Measurements from ENCODE around the gene C5AR2.
A peak's percentile ranks its signal among the peaks of the same experiment; 100 is the strongest.

C5AR2 gene

DNA sequence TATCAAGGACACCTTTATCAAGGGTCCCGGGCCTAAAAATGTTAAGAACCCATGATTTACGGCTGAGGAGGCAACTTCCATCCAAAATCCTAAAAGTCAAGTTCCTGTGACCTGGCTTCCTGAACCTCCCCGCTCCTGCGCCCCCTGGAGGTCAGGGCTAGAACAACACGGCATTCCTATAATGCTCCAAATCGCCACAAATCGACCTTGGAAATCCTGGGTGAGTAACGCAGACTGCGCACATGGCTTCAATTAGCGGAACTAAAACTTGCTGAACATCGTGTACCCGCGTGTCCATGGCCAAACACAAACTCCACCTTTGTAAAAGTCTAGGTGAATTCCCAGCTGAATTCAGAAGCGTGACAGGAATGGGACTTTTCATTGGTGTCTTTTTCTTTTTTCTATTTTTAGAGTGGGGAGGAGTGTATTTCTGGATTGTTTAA, 26.6 kb upstream of the C5AR2 start:
- no peak overlapping the region for H3K4me3 ChIP-seq (ENCODE audit: low read depth, low read length)
- in situ Hi-C loops (cut with HindIII; ENCODE audit: low sequenced_read_pairs): no loop called here

DNA sequence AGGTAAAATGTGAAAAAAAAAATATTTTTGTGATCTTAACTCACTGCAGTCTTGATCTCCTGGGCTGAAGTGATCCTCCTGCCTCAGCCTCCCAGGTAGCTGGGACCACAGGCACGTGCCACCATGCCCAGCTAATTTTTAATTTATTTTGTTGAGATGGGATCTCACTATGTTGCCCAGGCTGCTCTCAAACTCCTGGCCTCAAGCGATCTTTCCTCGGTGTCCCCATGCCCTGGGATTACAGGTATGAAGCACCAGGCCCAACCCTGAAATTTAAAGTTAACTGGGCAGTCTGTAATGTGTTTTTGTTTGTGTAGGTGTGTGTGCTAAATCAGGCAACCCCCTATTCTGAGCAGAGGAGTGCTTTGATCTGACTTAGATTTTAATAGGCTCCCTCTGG, 25.7 kb upstream of the C5AR2 start:
- no peak for DNase-seq (ENCODE audit: low read depth, low spot score)
- no peak overlapping the region for H3K4me3 ChIP-seq (ENCODE audit: low read depth, low read length)
- in situ Hi-C loops (cut with HindIII; ENCODE audit: low sequenced_read_pairs): no loop called here
- TF ChIP-seq, protein P1, sequence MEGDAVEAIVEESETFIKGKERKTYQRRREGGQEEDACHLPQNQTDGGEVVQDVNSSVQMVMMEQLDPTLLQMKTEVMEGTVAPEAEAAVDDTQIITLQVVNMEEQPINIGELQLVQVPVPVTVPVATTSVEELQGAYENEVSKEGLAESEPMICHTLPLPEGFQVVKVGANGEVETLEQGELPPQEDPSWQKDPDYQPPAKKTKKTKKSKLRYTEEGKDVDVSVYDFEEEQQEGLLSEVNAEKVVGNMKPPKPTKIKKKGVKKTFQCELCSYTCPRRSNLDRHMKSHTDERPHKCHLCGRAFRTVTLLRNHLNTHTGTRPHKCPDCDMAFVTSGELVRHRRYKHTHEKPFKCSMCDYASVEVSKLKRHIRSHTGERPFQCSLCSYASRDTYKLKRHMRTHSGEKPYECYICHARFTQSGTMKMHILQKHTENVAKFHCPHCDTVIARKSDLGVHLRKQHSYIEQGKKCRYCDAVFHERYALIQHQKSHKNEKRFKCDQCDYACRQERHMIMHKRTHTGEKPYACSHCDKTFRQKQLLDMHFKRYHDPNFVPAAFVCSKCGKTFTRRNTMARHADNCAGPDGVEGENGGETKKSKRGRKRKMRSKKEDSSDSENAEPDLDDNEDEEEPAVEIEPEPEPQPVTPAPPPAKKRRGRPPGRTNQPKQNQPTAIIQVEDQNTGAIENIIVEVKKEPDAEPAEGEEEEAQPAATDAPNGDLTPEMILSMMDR (IDR thresholded peaks at IDR 0.05; ENCODE audit: low read depth, low read length): no peak

More for the DNA sequence above, 26.6 kb upstream of the C5AR2 start:
- DNase-seq (ENCODE audit: low read depth, low spot score): peak; percentile 86
- TF ChIP-seq, protein P1 (IDR thresholded peaks at IDR 0.05; ENCODE audit: low read depth, low read length): peak; percentile 98

DNA sequence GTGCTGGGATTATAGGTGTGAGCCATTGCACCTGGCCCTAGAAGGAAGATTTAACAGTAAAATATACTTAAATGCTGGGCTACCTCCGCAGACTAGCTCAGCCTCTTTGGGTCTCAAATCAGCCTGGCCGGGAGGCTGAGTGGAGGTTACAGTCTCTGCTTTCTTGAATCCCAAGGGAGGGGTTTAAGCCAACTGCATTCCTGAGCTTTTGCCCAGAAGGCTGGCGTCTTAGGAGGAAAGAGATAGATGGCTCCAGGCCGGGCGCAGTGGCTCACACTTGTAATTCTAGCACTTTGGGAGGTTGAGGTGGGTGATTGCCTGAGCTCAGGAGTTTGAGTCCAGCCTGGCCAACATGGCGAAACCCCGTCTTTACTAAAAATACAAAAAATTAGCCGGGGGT, 22.9 kb upstream of the C5AR2 start:
- in situ Hi-C loops (cut with HindIII; ENCODE audit: low sequenced_read_pairs): no loop called here
- no peak overlapping the region for H3K4me3 ChIP-seq (ENCODE audit: low read depth, low read length)
- TF ChIP-seq, protein P1 (IDR thresholded peaks at IDR 0.05; ENCODE audit: low read depth, low read length): no peak
- DNase-seq (ENCODE audit: low read depth, low spot score): no peak

DNA sequence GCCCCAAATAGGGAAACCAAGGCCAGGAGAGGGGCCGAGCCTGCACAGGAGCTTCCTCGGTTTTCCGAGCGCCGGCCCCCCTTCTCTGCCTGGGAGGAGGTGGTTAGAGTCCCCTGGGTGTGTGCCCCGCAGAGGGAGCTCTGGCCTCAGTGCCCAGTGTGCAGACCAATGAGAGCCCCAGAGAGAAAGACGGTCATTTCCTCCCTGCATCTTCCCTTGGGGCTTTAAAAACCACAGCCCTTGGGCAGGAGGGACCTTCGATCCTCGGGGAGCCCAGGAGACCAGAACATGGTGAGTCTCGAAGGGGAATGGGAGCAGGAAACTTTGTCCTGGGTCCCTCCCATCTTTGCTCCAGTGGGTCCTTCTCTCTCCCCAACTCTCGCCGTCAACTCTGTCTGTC, 22.4 kb upstream of the C5AR2 start, which contains the start of gene C5AR1:
TSS of gene C5AR1 (plus strand) at position 254 of the 400 bp plus-strand sequence. CDS start at position 289, 35 bp downstream.
- no peak for DNase-seq (ENCODE audit: low read depth, low spot score)
- no peak within 1 kb of the TSS for H3K4me3 ChIP-seq (ENCODE audit: low read depth, low read length)
- in situ Hi-C loops (cut with HindIII; ENCODE audit: low sequenced_read_pairs): no loop called here
- TF ChIP-seq, protein P1 (IDR thresholded peaks at IDR 0.05; ENCODE audit: low read depth, low read length): no peak

DNA sequence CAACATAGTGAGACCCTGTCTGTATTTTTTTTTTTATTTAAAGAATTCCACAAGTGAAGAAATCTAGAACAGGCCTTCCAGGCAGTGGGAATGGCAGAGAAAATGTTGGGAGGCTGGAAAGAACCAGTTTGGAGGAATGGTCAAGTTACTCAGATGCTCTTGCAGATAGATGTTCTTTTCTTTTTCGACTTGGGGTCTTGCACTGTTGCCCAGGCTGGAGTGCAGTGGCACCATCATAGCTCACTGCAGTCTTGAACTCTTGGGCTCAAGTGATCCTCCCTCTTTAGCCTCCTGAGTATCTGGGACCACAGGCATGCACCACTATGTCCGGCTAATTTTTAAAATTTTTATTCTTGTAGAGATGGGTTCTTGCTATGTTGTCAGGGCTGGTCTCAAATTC, 21.7 kb upstream of the C5AR2 start:
- no peak overlapping the region for H3K4me3 ChIP-seq (ENCODE audit: low read depth, low read length)
- in situ Hi-C loops (cut with HindIII; ENCODE audit: low sequenced_read_pairs): no loop called here
- no peak for DNase-seq (ENCODE audit: low read depth, low spot score)

DNA sequence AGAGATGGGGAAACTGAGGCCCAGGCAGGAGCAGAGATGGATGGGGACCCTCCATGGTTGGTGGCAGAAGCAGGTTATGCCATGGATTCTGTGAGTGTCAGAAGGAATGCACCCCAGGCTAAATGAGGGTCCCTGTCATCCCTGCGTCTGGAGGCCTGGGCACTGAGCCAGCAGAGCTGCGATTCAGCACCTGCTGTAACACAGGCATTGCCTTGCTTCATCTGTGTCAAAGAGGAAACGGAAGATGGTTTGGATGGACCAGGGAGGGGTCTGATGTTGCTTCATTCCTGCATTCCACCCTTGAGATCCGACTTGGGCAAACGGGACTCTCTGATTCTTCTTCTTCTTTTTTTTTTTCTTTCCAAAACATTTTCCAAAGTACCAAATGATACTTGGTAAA, 21.2 kb upstream of the C5AR2 start:
- no peak overlapping the region for H3K4me3 ChIP-seq (ENCODE audit: low read depth, low read length)
- in situ Hi-C loops (cut with HindIII; ENCODE audit: low sequenced_read_pairs): no loop called here
- DNase-seq (ENCODE audit: low read depth, low spot score): no peak
- TF ChIP-seq, protein P1 (IDR thresholded peaks at IDR 0.05; ENCODE audit: low read depth, low read length): no peak

More for the DNA sequence above, 21.7 kb upstream of the C5AR2 start:
- TF ChIP-seq, protein P1 (IDR thresholded peaks at IDR 0.05; ENCODE audit: low read depth, low read length): no peak

Data from astrocyte of the spinal cord (primary cell).